Astrocyte of the cerebellum (primary cell): ENCODE results near the gene CREB5.
A peak's percentile ranks its signal among the peaks of the same experiment; 100 is the strongest.

Experiments
- DNase-seq: peaks from one replicate; pipeline ENCODE4 v3.0.0-alpha.2; 2011; ENCODE audit warnings: low read depth
- H3K4me3 ChIP-seq: 2 replicates; pipeline ENCODE4 v1.5.1; 2011; ENCODE audit warnings: mild to moderate bottlenecking, low read depth, low read length, moderate library complexity
- CTCF ChIP-seq: IDR thresholded peaks from 2 replicates; pipeline ENCODE4 v1.5.1; 2012; ENCODE audit warnings: low read length, low read depth, moderate library complexity, mild to moderate bottlenecking; ENCODE audit errors: missing control alignments
- in situ Hi-C: cut with HindIII; loops from 2 replicates; pipeline ENCODE4 v1.10.0; 2017; ENCODE audit warnings: low sequenced_read_pairs

The CREB5 gene

GRCh38 chr7:28505014-28505413 lies 92.7 kb downstream of the CREB5 start:
- no peak for DNase-seq
- no peak overlapping the region for H3K4me3 ChIP-seq
- TF ChIP-seq CTCF, result no peak
- in situ Hi-C loops, result no loop called here

DNA sequence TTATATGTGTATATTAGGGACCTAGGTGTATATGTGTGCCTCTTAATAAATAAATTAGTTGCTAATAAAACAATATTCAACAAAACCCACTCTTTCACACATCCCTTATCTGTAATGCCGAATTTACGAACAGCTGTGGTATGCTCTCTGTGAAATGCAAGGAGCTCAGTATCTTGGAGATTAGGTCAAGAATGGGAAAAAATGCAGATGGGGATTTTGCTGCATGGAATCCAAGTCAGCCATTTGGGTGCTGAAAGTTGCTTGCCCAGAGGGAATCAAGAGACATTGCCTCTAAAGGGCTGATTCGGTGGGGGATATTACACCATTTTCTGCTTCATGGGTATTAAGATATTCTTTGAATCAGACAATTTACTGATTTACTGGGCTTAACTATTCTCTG lies 93.5 kb downstream of the CREB5 start:
- H3K4me3 ChIP-seq, result no peak overlapping the region
- no peak for TF ChIP-seq CTCF
- DNase-seq, result no peak
- in situ Hi-C loops, result no loop called here

GRCh38 chr7:28507525-28508282 lies 95.4 kb downstream of the CREB5 start:
- in situ Hi-C loops, result no loop called here
- H3K4me3 ChIP-seq, result no peak overlapping the region
- no peak for TF ChIP-seq CTCF
- DNase-seq, result no peak

DNA sequence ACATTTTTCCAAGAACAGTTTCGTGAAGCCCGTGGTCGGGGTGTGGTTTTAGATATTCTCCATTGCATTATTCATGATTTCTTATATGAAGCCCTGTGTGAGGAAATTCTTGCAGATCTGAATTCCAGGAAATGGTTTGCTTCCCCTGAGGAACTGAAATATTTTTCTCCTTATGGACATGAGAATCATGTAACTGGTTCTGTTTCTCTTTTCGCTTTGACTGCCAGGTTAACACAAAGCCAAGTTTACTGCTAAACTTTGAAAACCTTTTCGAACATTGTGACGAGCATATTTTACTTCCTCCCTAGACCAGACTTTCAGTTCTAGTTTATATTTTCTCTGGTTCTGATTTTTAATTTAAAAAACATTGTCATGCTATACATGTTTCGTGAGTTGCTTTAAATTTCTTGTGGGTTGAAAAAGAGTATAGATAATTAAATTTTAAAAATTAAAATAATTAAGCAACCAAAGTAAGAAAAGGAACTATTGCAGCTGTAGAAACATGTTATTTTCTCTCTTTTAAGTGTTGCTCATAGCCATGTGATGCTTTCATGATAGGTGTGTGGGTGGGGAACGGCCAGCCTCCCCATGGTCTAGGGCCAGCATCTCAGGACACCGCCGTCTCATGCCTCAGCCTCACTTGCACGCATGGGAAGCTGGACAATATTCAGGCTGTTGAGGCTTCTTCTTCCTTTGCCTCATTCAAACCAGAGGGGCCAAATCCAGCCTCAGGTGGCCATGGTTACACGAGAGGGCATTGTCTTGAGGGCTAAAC lies 97.1 kb downstream of the CREB5 start:
- in situ Hi-C loops, result no loop called here

DNA sequence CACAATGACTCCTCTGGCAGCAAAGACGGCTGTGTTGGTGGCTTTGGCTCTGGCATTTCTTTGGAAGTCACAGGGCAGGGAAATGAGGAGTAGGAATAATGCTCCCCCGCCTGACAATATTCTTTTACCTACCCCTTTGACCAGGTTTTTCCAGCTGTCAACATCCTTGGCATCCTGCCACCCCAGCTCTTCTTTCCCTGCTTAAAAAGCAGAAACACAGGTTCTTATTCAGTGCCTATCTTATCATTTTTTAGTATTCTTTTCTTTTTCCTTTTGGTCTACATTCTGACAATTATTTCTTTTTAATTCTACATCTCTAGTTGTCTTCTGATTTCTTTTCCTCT lies 97.7 kb downstream of the CREB5 start:
- TF ChIP-seq CTCF, result no peak
- no peak overlapping the region for H3K4me3 ChIP-seq
- in situ Hi-C loops, result no loop called here
- no peak for DNase-seq

More for the DNA sequence above, 97.1 kb downstream of the CREB5 start:
- peak; percentile 6 for DNase-seq
- H3K4me3 ChIP-seq, result no peak overlapping the region
- no peak for TF ChIP-seq CTCF

- no peak for TF ChIP-seq CTCF
Observed at GRCh38 chr7:28512668-28513440, 100.5 kb downstream of the CREB5 start.

More at GRCh38 chr7:28512668-28513440, 100.5 kb downstream of the CREB5 start:
- in situ Hi-C loops, result no loop called here
- no peak for DNase-seq
- no peak overlapping the region for H3K4me3 ChIP-seq
